Stimulated activated CD4-positive, alpha-beta T cell treated with anti-CD3 and anti-CD28 coated beads, Interleukin-4, amount 100 ng/mL, for 48 hours (primary cell): ENCODE data around the gene GAPVD1.
"Not testable (repeated sequence)": the region's sequence is repeated elsewhere in the genome, so short reads cannot be mapped to it uniquely, and the experiment has no call there.

Experiments used
- DNase-seq, 2 donors: peaks; one replicate each; pipeline ENCODE4 v3.0.0-alpha.2; 2020; ENCODE audit warnings: low read depth in 2 of 2

GAPVD1 gene

DNA sequence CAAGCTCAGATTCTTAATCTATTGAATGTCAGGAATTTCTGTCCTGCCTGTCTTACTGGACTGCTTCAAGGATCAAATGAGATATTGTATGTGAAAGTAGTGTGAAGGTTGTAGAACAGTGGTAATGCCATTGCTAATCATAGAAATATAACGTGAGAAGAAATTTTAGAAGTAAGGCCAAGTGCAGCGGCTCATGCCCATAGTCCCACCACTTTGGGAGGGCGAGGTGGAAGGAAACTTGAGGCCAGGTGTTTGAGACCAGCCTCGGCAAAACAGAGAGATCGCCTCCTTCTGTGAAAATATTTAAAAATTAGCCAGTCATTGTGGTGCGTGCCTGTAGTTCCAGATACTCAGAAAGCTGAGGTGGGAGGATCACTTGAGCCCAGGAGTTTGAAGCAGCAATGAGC lies 15.4 kb upstream of the GAPVD1 start:
- no peak for DNase-seq

GRCh38 chr9:125254231-125254630 lies 7.4 kb upstream of the GAPVD1 start:
- no peak for DNase-seq

GRCh38 chr9:125255781-125256391 lies 5.7 kb upstream of the GAPVD1 start:
- no peak for DNase-seq

GRCh38 chr9:125258160-125258785 lies 3.4 kb upstream of the GAPVD1 start:
- no peak for DNase-seq

GRCh38 chr9:125258832-125259534 lies 2.6 kb upstream of the GAPVD1 start:
- no peak for DNase-seq

DNA sequence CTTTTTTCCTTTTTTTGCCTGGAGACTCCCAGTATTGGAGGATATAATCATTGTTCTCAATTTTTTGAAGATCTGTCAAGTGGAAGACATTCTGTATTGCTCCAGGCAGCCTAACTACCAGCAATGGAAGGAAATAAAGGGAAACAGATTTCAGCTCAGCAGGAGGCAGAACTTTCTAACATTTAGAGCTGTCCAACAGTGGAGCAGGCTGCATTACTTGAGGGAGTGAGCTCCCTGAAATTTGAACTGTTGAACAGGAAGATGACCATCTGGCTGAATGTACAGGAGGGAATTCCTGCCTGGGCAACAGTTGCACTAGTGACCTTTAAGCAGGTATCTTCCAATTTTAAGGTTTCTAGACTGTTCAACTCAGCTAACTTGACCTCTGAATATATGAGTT lies 1.1 kb upstream of the GAPVD1 start:
- DNase-seq: no peak

- no peak for DNase-seq
These were observed 817 bp downstream of the GAPVD1 start for GRCh38 chr9:125262294-125262991.

DNA sequence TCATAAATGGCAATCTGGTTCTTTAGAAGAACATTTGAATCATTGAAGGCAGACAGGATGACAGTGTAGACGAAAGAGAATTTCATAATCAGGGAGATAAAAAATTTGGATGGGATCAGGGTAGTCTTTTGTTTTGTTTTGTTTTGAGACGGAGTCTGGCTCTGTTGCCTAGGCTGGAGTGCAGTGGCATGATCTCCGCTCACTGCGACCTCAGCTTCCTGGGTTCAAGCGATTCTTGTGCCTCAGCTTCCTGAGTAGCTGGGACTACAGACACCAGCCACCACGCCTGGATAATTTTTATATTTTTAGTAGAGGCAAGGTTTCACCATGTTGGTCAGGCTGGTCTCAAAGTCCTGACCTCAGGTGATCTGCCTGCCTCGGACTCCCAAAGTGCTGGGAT lies 2.4 kb downstream of the GAPVD1 start:
- not testable (repeated sequence) for DNase-seq

DNA sequence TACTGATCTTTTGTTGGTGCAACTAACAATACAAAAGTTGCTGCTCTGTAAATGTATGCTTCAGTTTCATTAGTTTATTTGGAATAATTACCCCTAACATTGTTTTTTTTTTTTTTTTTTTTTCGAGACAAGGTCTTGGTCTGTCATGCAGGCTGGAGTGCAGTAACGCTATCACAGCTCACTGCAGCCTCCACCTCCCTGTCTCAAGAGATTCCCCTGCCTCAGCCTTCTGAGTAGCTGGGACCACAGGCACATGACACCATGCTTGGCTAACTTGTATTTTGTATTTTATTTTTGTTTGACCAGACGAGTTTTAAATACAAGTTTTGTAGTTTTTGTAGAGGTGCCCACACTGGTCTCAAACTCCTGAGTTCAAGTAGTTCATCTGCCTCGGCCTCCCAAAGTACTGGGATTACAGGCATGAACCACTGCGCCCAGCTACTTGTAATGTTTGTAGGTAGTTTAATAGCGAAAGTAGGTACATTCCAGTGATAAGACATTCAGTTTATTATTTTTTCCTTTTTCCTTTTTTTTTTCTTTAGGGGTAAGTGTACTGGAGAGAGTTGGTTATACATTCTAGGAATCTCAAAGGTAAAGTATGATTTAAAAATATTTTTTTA lies 6.9 kb downstream of the GAPVD1 start:
- DNase-seq: no peak

DNA sequence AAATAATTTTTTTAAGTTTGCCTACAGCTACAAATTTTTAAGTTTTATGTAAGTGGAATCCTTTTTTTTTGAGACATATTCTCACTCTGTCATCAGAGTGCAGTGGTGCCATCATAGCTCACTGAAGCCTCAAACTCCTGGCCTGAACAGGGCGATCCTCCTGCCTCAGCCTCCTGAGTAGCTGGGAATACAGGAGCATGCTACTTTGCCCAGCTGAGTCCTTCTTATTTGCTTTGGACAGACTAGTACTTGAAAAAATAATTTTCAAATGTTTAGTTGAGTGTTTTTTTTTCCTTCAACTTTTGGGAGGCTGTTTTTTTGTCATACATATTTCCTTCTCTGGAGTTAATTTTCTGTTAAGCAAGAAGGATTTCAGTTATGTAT lies 7.4 kb downstream of the GAPVD1 start:
- no peak for DNase-seq

DNA sequence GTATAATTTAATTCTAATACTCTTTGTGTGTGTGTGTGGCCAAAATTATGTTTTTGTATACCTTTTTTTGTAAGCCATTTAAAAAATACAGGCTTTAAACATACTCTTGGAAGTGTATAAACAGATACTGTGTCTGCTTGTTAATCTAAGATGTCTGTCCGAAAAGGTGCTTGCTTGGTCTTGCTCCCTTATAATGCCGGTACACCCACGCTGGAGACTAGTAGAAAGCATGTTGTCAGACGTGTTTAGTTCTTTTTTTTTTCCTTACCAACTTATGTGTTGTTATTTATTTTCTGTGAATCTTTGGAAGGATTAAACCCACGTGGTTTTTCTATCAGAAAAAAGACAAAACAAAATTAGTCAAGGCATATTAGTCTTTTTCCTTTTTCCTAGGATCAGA lies 9.5 kb downstream of the GAPVD1 start:
- no peak for DNase-seq

GRCh38 chr9:125272697-125273096 lies 11.1 kb downstream of the GAPVD1 start:
- DNase-seq: no peak

GRCh38 chr9:125276771-125277170 lies 15.1 kb downstream of the GAPVD1 start:
- DNase-seq: no peak

DNA sequence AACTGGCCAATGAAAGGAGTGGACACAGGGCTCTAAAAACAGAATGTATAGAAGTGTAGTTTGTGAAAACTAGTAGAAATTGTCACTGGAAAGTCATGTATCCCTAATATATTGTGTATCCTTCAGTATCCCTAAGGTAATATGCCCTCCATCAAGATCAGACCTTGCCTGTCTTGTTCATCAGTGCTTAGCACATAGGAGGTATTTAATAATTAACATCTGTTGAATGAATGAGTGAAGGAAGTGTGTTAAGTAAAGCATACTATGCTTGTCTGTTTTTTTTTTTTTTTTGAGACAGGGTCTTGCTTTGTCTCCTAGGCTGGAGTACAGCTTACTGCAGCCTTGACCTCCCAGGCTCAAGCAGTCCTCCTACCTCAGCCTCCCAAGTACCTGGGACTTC lies 15.8 kb downstream of the GAPVD1 start:
- DNase-seq: no peak

- no peak for DNase-seq
These were observed 19.3 kb downstream of the GAPVD1 start for GRCh38 chr9:125280945-125281344.

GRCh38 chr9:125284855-125285254 lies 23.2 kb downstream of the GAPVD1 start:
- no peak for DNase-seq

DNA sequence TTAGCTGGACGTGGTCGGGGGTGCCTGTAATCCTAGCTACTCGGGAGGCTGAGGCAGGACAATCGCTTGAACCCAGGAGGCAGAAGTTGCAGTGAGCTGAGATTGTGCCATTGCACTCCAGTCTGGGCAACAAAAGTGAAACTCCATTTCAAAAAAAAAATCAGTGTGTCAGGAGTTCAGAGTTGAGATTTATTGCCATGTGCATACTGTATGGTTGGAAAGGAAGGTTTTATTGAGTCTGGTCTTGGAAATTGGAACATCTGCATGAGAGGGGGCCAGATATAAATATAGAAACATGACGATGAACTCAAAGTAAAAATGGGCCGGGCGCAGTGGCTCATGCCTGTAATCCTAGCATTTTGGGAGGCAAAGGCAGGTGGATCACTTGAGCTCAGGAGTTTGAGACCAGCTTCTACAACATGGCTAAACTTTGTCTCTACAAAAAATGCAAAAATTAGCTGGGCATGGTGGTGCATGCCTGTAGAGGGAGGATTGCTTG lies 25.4 kb downstream of the GAPVD1 start:
- not testable (repeated sequence) for DNase-seq

GRCh38 chr9:125293134-125293533 lies 31.5 kb downstream of the GAPVD1 start:
- no peak for DNase-seq

GRCh38 chr9:125295657-125296056 lies 34.0 kb downstream of the GAPVD1 start:
- no peak for DNase-seq

DNA sequence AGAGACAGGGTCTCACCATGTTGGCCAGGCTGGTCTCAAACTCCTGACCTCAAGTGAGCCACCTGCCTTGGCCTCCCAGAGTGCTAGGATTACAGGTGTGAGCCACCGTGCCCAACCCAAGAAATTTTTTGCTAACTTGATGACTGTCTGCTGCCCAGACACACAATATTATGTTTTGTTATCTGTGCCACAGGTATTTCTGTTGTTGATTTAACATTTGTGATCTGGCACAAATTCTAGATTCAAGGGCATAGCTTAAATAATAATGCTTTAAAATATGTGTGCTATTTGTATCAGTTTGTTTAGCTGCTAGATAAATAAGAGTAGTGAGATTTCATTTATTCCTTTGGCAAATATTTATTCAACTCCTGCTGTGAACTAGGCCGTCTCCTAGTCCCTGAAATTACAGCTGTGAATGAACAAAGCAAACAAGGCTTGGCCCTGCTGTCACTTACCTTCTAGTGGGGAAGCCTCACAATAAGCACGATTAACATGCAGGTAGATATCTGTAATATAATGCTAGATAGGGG lies 35.3 kb downstream of the GAPVD1 start:
- no peak for DNase-seq

- no peak for DNase-seq
These were observed 36.3 kb downstream of the GAPVD1 start for GRCh38 chr9:125297917-125298316.

GRCh38 chr9:125302241-125302640 lies 40.6 kb downstream of the GAPVD1 start:
- DNase-seq: no peak
